Stimulated activated CD4-positive, alpha-beta T cell treated with anti-CD3 and anti-CD28 coated beads, TNF-alpha, amount 100 ng/mL, for 24 hours (primary cell): Measurements from ENCODE around the gene WNK2.

Source experiments
- DNase-seq, 3 experiments: peaks; one replicate each; pipeline ENCODE4 v3.0.0-alpha.2; 2020; ENCODE audit warnings: low read depth in 3 of 3

Gene WNK2

DNA sequence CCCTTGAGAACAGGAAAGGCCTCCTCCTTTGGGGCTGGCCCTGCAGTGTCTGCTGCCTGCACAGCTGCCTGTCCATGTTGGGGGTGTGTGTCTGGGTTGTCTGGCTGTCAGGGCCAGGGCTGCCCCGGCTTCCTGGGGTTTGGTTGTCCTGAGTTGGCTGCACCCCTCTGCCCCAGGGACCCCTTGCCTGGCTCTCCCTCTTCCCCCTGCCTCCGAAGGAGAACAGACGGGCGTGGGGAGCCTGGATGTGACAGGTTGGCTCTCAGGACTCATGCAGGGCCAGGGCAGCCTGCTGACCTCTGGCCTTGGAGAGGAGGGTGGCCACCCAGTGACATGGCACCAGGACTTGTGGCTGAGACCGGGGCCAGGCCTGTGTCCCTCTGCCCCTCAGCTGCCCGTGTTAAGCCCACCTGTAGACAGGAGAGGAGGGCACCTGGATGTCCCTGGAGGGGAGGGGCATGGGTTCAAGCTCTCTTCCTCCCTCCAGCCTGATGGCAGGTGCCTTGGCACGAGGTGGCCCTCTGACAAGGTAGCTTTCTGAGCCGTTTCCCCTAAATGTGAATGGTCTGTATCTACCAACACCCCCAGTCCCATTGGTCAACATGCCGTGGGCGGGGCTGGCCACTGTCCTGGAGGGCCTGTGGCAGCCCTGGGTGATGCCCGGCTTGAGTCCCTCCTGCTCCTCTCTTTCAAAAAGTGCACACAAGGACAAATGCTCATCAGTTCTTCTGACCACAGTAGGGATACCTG, 34.9 kb downstream of the WNK2 start:
- no peak for DNase-seq

DNA sequence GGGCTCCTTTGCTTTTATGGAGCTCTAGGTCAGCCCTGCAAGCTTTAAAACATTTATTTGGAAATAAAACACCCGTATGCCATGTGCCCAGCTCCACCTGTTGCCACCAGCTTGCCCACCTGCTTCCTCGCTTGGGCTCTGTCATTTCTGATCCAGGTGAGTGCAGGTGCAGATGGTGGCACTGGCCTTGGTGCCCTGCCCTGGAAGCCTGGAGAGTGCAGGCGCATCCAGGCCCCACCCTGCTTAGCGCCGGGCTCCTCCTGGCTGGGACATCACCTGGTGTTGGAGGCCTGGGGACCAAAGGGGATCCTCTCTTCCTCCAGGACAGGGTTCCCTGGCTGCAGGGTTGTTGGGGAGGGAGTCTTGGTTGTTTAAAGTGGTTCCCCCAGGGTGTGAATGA, 35.8 kb downstream of the WNK2 start:
- DNase-seq, result no peak

DNA sequence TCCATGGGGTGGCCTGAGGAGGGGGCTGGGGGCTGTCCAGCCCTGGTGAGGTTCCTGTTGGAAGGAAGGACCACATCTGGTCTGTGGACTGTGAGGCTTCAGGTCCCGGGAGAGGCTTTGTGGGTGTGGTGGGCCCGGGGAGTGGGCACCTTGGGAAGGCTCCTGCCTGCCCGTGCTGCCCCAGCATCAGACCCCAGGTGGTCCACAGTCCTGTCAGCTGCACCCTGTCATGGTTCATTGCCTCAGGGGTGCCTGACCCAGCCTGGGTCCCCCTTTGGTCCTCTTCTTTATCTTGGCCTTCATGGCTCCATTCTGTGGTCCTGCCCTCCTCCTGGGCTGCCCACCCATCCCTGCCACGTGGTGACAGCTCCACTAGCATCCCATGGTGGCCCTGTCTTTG, 36.7 kb downstream of the WNK2 start:
- no peak for DNase-seq

DNA sequence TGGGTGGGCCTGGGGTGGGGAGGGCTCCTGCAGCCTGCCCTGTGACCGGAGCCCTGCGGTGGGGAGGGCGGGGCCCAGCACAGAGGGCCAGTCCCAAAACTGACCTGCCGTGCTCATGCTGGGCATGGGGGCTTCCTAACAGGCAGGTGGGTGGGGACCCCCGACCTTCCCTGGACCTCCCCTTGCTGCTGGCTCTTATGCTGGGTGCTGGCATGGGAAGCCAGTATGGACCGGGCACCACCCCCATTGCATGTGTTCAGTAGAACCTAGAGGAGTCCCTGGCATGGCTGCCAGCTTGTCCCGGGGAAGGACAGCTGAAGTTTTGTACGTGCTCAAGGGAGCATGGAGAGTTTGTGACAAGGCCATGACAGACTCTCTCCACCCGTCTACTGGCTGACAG, 37.1 kb downstream of the WNK2 start:
- no peak for DNase-seq

DNA sequence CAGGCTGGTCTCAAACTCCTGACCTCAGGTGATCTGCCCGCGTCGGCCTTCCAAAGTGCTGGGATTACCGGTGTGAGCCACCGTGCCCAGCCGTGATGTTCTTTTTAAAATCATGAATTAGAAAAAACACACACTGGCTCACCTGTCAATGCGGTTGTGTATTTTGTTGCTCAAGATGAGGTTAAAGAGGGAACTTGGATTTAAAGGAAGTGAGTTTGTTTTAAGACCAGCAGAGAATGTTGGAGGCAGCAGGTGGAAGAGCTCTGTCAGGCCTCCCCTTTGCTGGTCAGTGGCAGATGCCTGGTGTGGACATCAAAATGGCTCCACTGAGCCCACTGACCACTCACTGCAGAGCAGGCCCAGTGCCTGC, 38.9 kb downstream of the WNK2 start:
- no peak for DNase-seq

DNA sequence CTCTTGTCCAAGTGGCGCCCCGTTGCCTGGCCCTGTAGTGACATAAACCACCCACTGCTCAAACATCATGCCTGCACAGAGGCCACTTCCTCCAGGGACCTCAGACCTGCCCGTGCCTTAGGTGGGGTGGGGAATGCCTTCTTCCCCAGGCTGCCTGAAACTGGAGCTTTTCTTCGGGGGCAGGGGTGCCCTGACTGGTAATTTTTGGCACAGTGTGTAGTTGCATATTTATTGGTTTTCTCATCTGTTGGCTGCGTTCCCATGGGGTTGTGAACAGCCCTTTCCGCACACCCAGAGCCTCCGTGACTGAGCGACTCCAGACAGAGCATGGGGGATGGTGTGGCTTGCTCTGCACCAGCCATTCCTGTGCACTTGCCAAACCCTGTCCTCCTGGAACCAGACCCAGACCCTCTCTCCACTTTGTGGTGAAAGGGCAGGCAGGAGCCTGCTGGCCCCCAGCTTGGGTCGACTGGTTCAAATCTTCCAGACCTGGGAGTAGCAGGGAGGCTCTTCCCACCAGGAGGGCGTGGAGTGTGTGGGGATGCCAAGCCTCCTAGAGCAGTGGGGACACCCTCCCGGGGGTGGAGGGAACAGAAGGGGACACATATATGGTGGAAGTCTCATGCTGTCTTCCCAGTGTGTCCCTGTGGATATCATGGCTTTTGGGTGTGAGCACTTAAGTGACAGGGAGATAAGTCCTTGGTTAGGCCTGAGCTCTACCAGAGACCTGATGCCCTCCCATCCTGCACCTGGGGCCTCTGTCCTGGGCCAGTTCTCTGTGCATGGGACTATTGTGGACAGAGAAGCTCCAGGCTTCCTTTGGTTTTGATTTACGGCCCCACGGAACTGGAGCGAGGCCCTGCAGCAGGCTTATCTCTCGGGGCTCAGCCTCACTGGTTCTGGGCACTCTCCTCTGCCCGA, 39.6 kb downstream of the WNK2 start:
- DNase-seq, result no peak

DNA sequence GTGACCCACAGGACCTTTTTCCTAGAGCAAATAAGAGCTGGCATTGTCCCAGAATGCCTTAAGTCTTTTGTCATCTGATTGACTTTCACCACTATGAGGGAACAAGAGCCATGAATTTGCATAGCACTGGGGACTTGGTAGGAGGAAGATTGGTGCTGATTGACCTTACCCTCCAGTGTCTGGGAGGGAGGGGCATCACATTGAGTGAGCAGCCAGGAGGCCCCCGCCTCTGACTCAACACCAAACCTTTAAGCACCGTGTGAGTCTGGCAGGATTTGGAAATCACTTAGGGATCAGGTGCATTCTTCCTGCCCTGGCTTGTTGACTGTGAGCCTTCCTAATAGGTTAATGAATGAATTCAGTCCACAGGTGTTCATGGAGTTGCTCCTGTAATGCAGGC, 40.7 kb downstream of the WNK2 start:
- no peak for DNase-seq

DNA sequence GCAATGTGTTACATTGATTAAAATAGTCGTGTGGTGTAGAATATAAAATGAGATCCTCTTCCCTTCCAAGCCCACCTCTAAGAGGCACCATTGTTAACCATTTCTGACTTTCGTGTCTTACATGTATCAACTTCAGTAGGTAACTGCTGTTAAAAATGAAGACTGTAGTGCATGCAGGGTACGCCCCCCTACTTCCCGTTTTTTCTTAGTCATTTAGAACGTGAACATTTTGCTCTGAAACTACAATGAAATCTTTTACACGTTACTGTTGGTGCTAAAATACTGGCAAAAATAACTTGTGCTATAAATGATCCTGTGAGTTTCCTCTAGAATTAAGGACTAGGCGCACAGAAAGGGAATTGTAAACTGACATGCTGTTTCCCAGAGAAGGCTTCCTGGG, 41.5 kb downstream of the WNK2 start:
- DNase-seq, result no peak

DNA sequence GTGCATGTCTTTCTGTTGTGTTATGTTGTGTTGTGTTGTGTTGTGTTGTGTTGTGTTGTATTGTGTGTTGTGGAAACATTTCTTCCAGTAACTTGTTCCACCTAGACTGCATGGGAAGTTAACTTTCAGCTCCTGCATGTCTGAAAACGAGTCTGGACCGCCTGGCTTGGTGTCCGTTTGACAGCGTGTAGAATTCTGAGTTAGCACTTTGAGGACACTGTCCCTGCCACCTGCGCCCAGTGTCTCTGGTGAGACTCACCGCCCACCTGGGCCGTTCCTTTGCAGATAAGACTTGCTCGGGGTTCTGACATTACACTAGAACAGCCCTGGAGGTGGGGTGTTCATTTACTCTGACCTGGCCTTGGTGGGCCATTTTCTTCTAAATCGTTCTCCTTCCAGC, 42.0 kb downstream of the WNK2 start:
- DNase-seq, result no peak

DNA sequence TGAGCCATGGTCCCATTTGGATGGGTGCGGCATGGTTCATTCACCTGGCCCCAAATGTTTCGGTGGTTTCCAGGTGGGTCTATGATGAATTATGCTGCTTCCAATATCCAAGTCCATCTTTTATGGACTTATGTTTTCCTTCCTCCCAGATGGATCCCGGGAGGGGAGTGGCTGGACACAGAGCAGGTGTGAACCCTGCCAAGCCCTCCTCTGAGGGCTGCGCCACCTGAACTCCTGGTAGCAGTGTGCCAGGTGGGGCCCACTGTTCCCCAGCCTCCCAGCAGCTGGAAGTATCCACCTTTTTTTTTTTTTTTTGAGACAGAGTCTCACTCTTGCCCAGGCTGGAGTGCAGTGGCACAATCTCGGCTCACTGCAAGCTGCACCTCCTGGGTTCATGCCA, 42.9 kb downstream of the WNK2 start:
- no peak for DNase-seq

DNA sequence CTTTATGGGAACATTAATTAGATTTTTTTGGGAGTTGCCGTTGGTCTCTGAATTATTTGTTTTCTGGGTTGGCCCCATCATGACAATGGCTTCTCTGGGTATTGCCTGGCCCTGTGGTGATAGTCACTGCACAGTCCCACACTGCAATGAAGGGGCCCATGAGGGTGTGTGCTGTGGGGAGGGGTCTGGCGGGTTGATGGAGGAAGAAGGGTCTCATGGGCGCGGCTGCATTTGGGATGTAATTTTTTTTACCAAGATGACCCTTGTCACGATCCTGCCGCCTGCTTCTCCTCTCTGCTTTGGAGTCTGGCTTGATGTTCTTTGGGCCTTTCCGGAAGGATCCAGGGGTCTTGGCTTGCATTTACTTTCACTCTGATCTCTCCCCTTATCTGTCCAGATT, 44.1 kb downstream of the WNK2 start:
- DNase-seq, result no peak

DNA sequence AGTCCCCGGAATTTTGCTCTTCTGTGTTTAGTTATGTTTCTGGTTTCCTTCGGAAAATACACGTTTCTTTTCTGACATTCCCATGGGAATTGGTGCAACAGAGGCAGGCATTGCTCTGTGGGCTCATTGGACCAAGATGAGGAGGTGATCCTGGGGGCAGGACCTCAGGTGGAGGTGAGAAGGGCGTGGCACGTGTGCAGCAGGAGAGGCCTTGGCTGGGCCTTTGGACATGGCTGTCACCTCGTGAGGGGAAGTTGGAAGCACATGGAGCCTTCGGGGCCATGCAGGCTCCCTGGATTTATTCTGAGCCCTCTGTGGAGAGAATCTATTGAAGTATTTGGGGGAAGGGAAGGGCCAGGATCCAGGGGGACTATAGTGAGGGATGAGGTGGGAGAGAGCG, 44.5 kb downstream of the WNK2 start:
- DNase-seq, result no peak

DNA sequence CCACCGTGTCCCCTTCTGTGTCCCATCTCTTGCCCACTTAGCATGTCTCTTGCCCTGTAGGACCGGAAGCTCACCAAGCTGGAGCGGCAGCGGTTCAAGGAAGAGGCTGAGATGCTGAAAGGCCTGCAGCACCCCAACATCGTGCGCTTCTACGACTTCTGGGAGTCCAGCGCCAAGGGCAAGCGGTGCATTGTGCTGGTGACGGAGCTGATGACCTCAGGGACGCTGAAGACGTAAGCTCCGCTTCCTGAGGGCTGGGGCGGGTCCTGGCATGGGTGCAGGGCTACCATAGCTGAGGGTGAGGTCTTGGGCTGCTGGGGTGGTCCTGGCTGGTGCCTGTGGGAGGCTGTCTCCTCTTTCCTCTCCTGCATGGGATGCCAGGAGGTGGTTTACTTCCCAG, 45.7 kb downstream of the WNK2 start:
- no peak for DNase-seq

DNA sequence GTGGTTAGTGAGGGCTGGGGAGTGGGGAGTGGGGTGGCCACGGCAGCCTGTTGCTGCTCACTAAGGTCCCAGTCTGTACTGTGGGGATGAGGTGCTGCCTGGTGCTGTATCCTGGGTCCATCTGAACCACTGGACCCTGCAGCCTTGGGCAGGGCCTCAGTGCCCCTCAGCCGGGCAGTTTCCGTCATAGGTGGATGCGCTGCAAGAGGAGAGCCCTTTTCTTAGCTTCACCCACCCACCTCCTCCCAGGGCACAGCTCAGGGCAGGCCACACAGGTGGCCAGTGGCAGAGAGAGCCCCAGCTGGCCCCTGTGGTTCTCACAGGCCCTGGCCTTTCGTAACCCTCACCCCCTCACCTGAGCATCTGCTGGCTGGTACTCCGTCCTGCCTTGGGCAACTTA, 46.2 kb downstream of the WNK2 start:
- no peak for DNase-seq

DNA sequence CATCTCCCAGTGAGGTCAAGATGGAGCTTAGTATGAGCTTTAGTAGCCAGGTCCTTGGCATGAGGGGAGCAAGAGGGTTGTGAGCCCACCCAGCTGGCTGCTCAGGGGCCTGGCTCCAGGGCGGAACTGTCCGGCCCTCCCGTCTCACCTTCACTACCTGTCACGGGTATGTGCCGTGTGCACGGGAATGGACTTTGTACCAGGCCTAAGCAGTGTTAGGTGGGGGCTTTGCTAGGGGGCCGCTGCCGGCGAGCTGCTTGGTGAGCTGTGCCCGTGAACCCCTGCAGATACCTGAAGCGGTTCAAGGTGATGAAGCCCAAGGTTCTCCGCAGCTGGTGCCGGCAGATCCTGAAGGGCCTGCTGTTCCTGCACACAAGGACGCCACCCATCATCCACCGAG, 46.7 kb downstream of the WNK2 start:
- no peak for DNase-seq

DNA sequence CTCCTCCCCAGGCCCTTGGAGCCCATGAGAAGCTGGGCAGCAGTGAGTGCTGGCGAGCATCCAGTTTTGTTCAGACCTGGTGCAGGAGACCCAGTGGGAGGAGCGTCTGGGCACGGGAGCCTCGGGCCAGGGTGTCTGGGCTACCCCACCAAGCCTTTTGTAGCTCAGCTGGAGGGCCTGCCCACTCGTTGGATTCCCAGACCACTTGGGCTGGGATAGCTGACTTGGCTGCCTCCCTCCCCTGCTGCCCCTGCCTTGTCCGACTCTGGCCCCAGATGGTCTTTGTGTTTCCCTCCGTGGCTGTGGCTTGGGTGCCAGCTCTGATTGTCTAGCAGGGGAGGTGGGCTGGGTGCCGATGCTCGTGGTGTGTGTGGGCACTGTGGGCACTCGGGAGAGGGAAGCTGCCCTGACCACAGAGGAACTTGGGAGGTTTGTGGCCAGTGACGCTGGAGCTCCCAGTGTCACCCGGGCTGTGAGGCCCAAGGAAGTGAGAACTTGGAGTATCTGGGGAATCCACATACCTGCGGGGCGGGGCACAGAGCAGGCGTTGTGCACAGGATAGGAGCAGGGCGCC, 47.3 kb downstream of the WNK2 start:
- no peak for DNase-seq

DNA sequence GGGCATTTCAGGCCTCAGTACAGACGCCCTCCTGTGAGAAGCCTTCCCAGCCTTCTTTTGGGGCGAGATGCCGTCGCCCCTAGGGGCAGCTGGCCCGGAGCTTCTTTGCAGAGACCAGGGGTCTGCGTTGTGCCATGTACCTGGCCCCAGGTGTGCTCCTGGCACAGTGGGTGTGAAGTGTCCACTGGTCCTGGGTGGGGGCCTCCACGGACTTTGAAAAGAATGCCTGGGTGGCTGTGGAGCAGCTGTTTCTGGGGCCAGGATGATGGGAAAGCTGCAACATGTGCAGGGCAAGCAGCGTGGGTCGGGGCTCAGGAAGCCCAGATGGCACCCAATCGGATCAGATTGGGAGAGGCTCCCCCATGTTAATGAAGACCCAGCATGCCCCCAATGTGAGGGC, 47.8 kb downstream of the WNK2 start:
- DNase-seq, result no peak

DNA sequence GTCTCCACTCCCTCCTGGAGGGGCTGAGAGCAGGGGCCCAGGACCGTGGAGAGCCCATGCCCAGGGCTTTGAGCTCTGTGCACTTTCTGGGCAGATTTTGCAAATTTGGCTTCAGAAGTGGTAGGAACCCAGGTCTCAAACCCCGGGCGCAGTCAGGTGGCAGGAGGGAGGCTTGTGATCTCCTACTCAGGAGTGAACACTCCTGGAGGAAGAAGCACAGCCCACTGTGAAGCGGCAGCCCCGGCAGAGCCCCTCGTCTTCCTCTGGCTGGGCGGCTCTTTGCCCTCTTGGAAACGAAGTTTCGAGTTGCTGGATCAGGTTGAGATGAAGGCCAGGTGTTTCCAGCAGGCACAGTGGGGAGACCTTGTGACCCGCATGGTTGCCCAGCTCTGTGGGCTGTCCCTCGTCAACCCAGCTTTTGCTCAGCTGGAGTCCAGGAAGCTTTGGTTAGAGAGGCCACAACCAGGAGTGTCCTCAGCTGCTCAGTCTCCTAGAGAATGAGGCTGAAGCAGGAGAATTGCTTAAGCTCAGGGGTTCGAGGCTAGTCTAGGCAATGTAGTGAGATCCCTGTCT, 48.5 kb downstream of the WNK2 start:
- DNase-seq, result no peak

DNA sequence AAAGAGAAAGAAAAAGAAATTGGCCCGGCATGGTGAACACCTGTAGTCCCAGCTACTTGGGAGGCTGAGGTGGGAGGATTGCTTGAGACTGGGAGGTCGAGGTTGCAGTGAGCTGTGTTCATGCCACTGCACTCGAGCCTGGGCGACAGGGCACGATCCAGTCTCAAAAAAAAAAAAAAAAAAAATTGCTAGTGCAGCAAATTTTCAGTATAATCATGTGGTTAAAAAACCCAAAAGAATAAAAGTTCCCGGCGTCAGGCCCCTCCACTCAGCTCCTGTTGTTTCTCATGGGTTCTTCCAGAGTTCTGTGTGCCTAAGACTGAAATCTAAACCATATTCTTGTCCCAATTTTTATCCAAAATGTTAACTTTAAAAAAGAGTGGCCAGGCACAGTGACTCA, 49.1 kb downstream of the WNK2 start:
- no peak for DNase-seq

DNA sequence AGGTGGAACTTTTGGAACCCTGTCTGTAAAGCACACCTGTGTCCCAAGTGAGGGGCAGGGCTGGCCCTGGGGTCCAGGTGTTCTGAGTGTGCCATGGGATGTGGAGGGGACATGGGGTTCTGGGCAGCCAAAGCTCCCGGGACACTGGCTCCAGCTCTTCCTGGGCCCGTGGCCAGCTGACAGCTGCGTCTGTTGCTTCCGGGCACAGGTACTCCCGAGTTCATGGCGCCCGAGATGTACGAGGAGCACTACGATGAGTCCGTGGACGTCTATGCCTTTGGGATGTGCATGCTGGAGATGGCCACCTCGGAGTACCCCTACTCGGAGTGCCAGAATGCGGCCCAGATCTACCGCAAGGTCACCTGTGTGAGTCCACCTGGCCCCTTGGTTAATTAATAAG, 50.7 kb downstream of the WNK2 start:
- no peak for DNase-seq

DNA sequence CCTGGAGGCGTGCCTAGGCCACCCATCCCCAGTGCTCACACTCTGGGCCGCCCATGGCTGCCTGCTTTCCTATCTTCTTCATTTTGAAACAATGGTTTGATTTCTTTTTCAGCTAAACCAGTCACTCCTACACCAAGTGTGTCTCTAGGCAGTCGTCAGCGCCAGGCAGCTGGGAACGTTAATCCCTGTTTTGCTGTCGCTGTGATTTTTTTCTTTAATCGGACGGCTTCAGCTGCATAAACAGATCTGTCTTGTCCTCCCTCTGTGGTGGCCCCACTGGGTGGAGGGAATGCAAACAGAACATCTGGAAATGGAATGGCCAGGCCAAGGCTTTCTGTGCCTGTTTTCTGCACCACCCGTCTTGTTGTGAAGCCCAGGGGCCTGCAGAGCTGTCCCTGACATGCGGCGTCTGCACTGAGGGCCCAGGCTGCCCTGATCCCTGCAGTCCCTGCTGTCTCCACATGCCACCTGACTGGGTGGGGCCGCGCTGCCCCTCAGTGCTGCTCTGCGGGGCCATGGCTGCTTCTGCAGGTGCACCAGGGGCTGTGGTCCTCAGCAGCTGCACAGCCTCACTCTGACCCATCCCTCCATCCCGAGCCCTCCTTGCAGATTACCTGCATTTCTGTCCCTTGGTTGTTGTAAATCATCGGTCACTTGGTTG, 51.5 kb downstream of the WNK2 start:
- no peak for DNase-seq

DNA sequence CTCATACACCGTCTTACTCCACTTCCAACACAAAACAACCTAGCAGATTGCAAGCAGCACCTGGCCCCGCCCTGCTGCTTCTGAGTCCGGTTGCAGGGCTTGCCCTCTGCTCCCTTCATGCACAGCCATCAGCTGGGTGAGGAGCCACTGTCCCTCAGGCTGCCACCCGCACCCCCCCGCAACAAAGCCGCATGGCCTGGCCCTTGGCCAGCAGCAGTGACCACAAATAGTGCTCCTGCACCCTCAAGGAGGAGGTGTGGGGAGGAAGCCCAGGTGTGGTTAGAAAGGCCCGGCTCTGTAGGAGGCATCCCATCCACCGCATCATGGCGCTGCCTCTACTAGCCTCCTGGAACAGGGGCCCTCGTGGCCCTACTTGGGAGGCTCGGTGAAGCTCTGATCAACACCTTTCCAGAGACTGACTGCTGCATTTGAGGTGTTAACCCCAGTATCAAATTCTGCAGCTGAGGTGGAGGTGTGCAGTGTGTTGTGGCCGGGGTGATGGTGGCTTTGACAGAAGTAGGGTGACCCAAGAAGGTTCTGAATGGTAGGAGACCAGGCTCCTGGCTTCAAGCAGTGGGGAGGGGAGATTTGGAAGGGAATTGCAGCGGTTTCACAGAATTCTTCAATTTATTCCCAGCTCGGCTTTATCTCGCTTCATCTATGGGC, 52.7 kb downstream of the WNK2 start:
- no peak for DNase-seq
